CD14-positive monocyte (primary cell): Measurements from ENCODE around the gene RMND5B. TPM values are rescaled to one million over a fixed set of nuclear protein-coding genes. Genes with fewer than 3 reads are reported as not detected.

Experiments used
- DNase-seq, 3 donors: peaks; one replicate each; pipeline ENCODE4 v3.0.0-alpha.2; 2011 to 2022
- H2AFZ ChIP-seq: 2 replicates; pipeline ENCODE4 v1.6.0; 2012; ENCODE audit warnings: mild to moderate bottlenecking, low read depth, low read length, inconsistent platforms; ENCODE audit not compliant: insufficient read depth, poor library complexity, severe bottlenecking
- H3K27ac ChIP-seq, 2 donors: 1 replicate in 1 of 2; 2 replicates in 1 of 2; pipeline ENCODE4 v1.5.1; 2012 to 2013; ENCODE audit warnings: low read length in 2 of 2, control low read depth in 1 of 2, inconsistent platforms in 1 of 2, low read depth in 1 of 2, mild to moderate bottlenecking in 1 of 2
- H3K27me3 ChIP-seq, 2 donors: one replicate each; pipeline versions ENCODE4 v1.6.0 to v1.6.1; 2011 to 2013; ENCODE audit warnings: low read length in 2 of 2; ENCODE audit not compliant: control insufficient read depth in 2 of 2, insufficient read depth in 2 of 2
- H3K36me3 ChIP-seq, 2 donors: replicated peaks in 1 of 2; 1 replicate in 1 of 2; 2 replicates in 1 of 2; pipeline versions ENCODE4 v1.5.1 to v1.6.1; 2012 to 2013; ENCODE audit warnings: low read length in 2 of 2, control low read depth in 1 of 2, inconsistent platforms in 1 of 2, mild to moderate bottlenecking in 1 of 2; ENCODE audit not compliant: insufficient read depth in 2 of 2, control insufficient read depth in 1 of 2
- H3K4me1 ChIP-seq, 2 donors: 1 replicate in 1 of 2; 2 replicates in 1 of 2; pipeline versions ENCODE4 v1.5.1 to v1.6.1; 2012 to 2013; ENCODE audit warnings: low read length in 2 of 2, control low read depth in 1 of 2, inconsistent platforms in 1 of 2, mild to moderate bottlenecking in 1 of 2, moderate library complexity in 1 of 2; ENCODE audit not compliant: insufficient read depth in 2 of 2, control insufficient read depth in 1 of 2
- H3K4me2 ChIP-seq: replicated peaks from 2 replicates; pipeline ENCODE3; 2012; ENCODE audit warnings: low read length, moderate library complexity, mild to moderate bottlenecking; ENCODE audit not compliant: poor library complexity, severe bottlenecking; ENCODE audit errors: extremely low read depth
- H3K4me3 ChIP-seq, 3 experiments: fragments of 200-600 bp in 1 of 3; sonication (generic) in 1 of 3; replicated peaks in 1 of 3; 1 replicate in 2 of 3; 2 replicates in 1 of 3; pipeline ENCODE4 v1.5.1; 2011 to 2013; ENCODE audit warnings: low read length in 3 of 3, mild to moderate bottlenecking in 3 of 3, control low read depth in 2 of 3, low read depth in 2 of 3, inconsistent platforms in 1 of 3, moderate library complexity in 1 of 3
- H3K79me2 ChIP-seq: 2 replicates; pipeline ENCODE4 v1.6.0; 2012; ENCODE audit warnings: mild to moderate bottlenecking, control low read depth, inconsistent platforms, low read length, moderate library complexity; ENCODE audit not compliant: insufficient read depth
- H3K9ac ChIP-seq: 2 replicates; pipeline ENCODE4 v1.6.0; 2017; ENCODE audit warnings: low read length, mild to moderate bottlenecking; ENCODE audit not compliant: insufficient read depth, poor library complexity, severe bottlenecking
- H3K9me3 ChIP-seq, 2 donors: replicated peaks in 1 of 2; 1 replicate in 1 of 2; 2 replicates in 1 of 2; pipeline versions ENCODE4 v1.5.1 to v1.6.1; 2012 to 2013; ENCODE audit warnings: low read length in 2 of 2, control low read depth in 1 of 2; ENCODE audit not compliant: control insufficient read depth in 1 of 2, insufficient read depth in 1 of 2
- H4K20me1 ChIP-seq: 2 replicates; pipeline ENCODE4 v1.6.0; 2012; ENCODE audit warnings: mild to moderate bottlenecking, low read length, control low read depth, moderate library complexity; ENCODE audit not compliant: insufficient read depth
- H3K27ac Mint-ChIP-seq, 7 donors: one replicate each; pipeline ENCODE4 v1.8.0; 2020; ENCODE audit warnings: mild to moderate bottlenecking in 7 of 7, mixed read lengths in 7 of 7, moderate library complexity in 6 of 7, inconsistent platforms in 2 of 7
- H3K27me3 Mint-ChIP-seq, 3 donors: one replicate each; pipeline ENCODE4 v1.8.0; 2021 to 2022; ENCODE audit warnings: low read depth in 3 of 3, mild to moderate bottlenecking in 3 of 3, mixed read lengths in 3 of 3, moderate library complexity in 3 of 3, inconsistent platforms in 1 of 3
- H3K36me3 Mint-ChIP-seq, 2 donors: one replicate each; pipeline ENCODE4 v1.8.0; 2020; ENCODE audit warnings: mixed read lengths in 2 of 2, inconsistent platforms in 1 of 2, mild to moderate bottlenecking in 1 of 2
- H3K4me1 Mint-ChIP-seq: one replicate; pipeline ENCODE4 v1.8.0; 2020; ENCODE audit warnings: mild to moderate bottlenecking, mixed read lengths
- H3K4me3 Mint-ChIP-seq, 2 donors: one replicate each; pipeline ENCODE4 v1.8.0; 2020; ENCODE audit warnings: mild to moderate bottlenecking in 2 of 2, mixed read lengths in 2 of 2, moderate library complexity in 1 of 2
- H3K9me3 Mint-ChIP-seq, 7 donors: one replicate each; pipeline ENCODE4 v1.8.0; 2020 to 2022; ENCODE audit warnings: mixed read lengths in 7 of 7, mild to moderate bottlenecking in 6 of 7, moderate library complexity in 6 of 7, inconsistent platforms in 2 of 7
- CTCF ChIP-seq: fragments of 200-600 bp; IDR thresholded peaks from one replicate; pipeline ENCODE4 v1.8.0; 2022; ENCODE audit warnings: antibody characterized with exemption, mild to moderate bottlenecking
- WGBS: methylation state at CpG from one replicate; pipeline ENCODE4 v1.1.5; 2013; ENCODE audit warnings: missing lambda C conversion rate; ENCODE audit not compliant: insufficient coverage; 5-methylcytosine and 5-hydroxymethylcytosine counted together
- intact Hi-C, 2 donors: fragments of 100-400 bp; cut with micrococcal nuclease; formaldehyde crosslinking; loops; one replicate each; pipeline versions ENCODE4 v1.15.0 to v1.15.1; 2023
- polyA plus RNA-seq, 3 donors: library from polyadenylated mRNA; depleted of rRNA in 1 of 3; unstranded in 2 of 3; stranded (reverse) in 1 of 3; fragments of 300-500 nt in 2 of 3; fragments of >200 nt in 1 of 3; fragmentation: Illumina TruSeq in 2 of 3; gene quantifications; 1 replicate in 2 of 3; 2 replicates in 1 of 3; pipeline ENCODE4 v1.2.3, GENCODE V29; 2012 to 2021

RMND5B gene
- polyA plus RNA-seq, 3 donors: 20.9 to 27.4 (median 23.9) TPM

- no peak overlapping the region for H3K27ac Mint-ChIP-seq
- Histone ChIP-seq H3K9me3 (peaks cover 0 to 3% of the 10 kb centered on the region in 2 donors), H3K4me2 (no peak overlapping the region), H3K4me1 (peaks cover 12 to 14% of the 10 kb centered on the region in 2 donors), H3K9ac (no peak overlapping the region), H3K36me3 (no peaks in the 10 kb centered on the region), H3K27ac (no peak overlapping the region), H3K27me3 (peaks cover 2 to 32% of the 10 kb centered on the region in 2 donors), H3K79me2 (no peaks in the 10 kb centered on the region), H2AFZ (no peak overlapping the region), H4K20me1 (no peaks in the 10 kb centered on the region), H3K4me3 (no peak overlapping the region)
- no peak for DNase-seq
- WGBS: 67% methylated on average over 3 of the region's 4 CpGs
- no peak for TF ChIP-seq CTCF
- H3K4me3 Mint-ChIP-seq: peak overlapping the region in 1 of 2 donors; percentile 30
- peaks cover 16% of the 10 kb centered on the region for H3K4me1 Mint-ChIP-seq
- intact Hi-C loops: no loop called here
- H3K27me3 Mint-ChIP-seq: peaks cover 25 to 53% (median 33%) of the 10 kb centered on the region in 3 donors
- H3K9me3 Mint-ChIP-seq: peaks cover 0 to 8% (median 7%) of the 10 kb centered on the region in 7 donors
- H3K36me3 Mint-ChIP-seq: no peaks in the 10 kb centered on the region
Observed at GRCh38 chr5:178106086-178106485, 24.7 kb upstream of the RMND5B start.

- Histone ChIP-seq H3K27me3 (peaks cover 4 to 38% of the 10 kb centered on the region in 2 donors), H3K4me1 (peaks cover 12 to 14% of the 10 kb centered on the region in 2 donors), H3K27ac (no peak overlapping the region), H3K9ac (no peak overlapping the region), H3K36me3 (no peaks in the 10 kb centered on the region), H3K4me3 (no peak overlapping the region), H4K20me1 (no peaks in the 10 kb centered on the region), H3K79me2 (no peaks in the 10 kb centered on the region), H3K9me3 (peaks cover 0 to 3% of the 10 kb centered on the region in 2 donors), H2AFZ (no peak overlapping the region), H3K4me2 (no peak overlapping the region)
- 91% methylated on average over 9 of the region's 13 CpGs for WGBS
- Mint-ChIP-seq H3K4me3 (peak overlapping the region in 1 of 2 donors; percentile 30), H3K36me3 (no peaks in the 10 kb centered on the region), H3K27me3 (peaks cover 30 to 58% (median 38%) of the 10 kb centered on the region in 3 donors), H3K4me1 (peaks cover 16% of the 10 kb centered on the region), H3K9me3 (peaks cover 0 to 8% (median 8%) of the 10 kb centered on the region in 7 donors), H3K27ac (no peak overlapping the region)
- no peak for DNase-seq
- TF ChIP-seq CTCF: no peak
- intact Hi-C loops: no loop called here
Observed at GRCh38 chr5:178106556-178107239, 24.1 kb upstream of the RMND5B start.
